ENCODE measurements around the gene NUP210L.

NUP210L gene

DNA sequence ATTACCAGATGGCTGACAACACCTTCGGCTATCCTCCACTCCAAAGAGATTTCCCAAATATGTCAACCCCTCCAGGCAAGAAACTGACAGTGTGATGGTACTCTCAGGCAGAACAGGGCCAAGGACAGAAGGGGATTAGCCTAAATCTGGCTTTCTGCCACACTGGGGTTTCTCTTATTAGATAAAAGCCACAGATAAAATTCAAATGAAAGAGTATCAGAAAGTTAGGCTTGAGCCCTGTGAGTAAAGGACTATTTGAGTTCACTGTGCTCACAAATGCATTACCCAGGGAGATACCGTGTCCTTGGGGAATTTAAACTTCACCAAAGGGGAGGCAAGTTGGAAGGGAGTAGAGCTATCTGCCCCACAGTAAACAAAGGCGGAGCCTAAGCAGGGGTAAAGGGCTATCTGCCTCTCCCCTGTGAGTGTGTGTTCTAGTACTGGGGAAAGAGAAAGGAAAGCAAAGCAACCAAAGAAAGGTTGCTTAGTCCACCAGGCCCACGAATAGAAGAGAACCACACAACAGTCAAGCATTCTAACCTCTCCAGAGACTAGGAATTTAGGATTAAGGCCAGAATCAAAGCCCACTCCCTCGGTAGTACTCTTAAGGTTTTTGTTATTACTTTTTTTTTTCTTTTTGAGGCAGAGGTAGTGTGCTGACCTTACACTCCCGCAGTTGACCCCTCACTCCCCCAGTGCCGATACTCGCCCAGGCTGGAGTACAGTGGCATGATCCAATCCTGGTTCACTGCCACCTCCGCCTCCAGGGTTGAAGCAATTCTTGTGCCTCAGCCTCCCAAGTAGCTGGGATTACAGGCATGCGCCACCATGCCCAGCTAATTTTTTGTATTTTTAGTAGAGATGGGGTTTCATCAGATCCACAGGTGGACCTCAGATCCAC is 24.3 kb upstream of the NUP210L start:
- peaks cover 67% of the 10 kb centered on the region for H3K4me1 Mint-ChIP-seq
- no peaks in the 10 kb centered on the region for H3K27me3 Mint-ChIP-seq
- H3K9me3 Mint-ChIP-seq, result no peaks in the 10 kb centered on the region
- H3K4me3 Mint-ChIP-seq, result peak overlapping the region; percentile 99
- DNase-seq (no peak), ATAC-seq (no peak)
- peak overlapping the region; percentile 64 to 93 for H3K27ac Mint-ChIP-seq

GRCh38 chr1:154178013-154178412 is 23.1 kb upstream of the NUP210L start:
- Mint-ChIP-seq H3K9me3 (no peaks in the 10 kb centered on the region), H3K27me3 (no peaks in the 10 kb centered on the region), H3K4me1 (peaks cover 70% of the 10 kb centered on the region), H3K4me3 (peak overlapping the region; percentile 99), H3K27ac (peak overlapping the region; percentile 10 to 20)
- no peak for DNase-seq
- no peak for ATAC-seq

- Mint-ChIP-seq H3K4me3 (peak overlapping the region; percentile 3 to 49), H3K9me3 (no peaks in the 10 kb centered on the region)
- DNase-seq, result no peak
Measured at GRCh38 chr1:154176337-154176736, 21.5 kb upstream of the NUP210L start.

GRCh38 chr1:154174654-154175053 is 19.8 kb upstream of the NUP210L start:
- Mint-ChIP-seq H3K27me3 (no peaks in the 10 kb centered on the region), H3K4me1 (peaks cover 85% of the 10 kb centered on the region), H3K27ac (peak overlapping the region in 1 of 2 donors; percentile 35), H3K9me3 (no peaks in the 10 kb centered on the region), H3K4me3 (no peak overlapping the region)
- DNase-seq, result no peak
- no peak for ATAC-seq

More at GRCh38 chr1:154176337-154176736, 21.5 kb upstream of the NUP210L start:
- Mint-ChIP-seq H3K27me3 (no peaks in the 10 kb centered on the region), H3K4me1 (peaks cover 83% of the 10 kb centered on the region), H3K27ac (peak overlapping the region in 1 of 2 donors; percentile 83)
- no peak for ATAC-seq

GRCh38 chr1:154171880-154172279 is 17.0 kb upstream of the NUP210L start:
- Mint-ChIP-seq H3K4me1 (peaks cover 65% of the 10 kb centered on the region), H3K4me3 (peak overlapping the region in 1 of 2 donors; percentile 5), H3K27me3 (no peaks in the 10 kb centered on the region), H3K27ac (peak overlapping the region; percentile 1 to 93), H3K9me3 (no peaks in the 10 kb centered on the region)
- DNase-seq (no peak), ATAC-seq (no peak)

DNA sequence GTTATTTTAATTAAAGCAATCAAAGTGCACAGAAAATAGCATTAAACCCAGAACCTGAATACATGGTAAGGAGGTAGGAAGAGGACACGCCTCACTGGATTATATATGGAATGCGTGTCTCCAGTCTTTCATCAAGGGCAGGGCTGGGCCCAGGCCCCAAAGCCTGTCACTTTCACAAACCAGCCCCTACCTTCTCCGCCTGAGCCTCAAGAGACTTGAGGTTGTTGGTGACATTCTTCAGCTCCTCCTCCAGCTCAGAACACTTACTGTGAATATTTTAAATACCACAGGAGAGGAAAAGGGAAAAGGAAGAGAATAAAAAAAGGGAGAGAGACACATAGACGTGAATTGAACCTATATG is 16.3 kb upstream of the NUP210L start:
- Mint-ChIP-seq H3K4me3 (peak overlapping the region; percentile 48 to 55), H3K4me1 (peaks cover 58% of the 10 kb centered on the region), H3K27me3 (no peaks in the 10 kb centered on the region), H3K9me3 (no peaks in the 10 kb centered on the region), H3K27ac (peak overlapping the region; percentile 93 to 95)
- DNase-seq, result no peak
- ATAC-seq, result peak; percentile 46

GRCh38 chr1:154170547-154171222 is 15.8 kb upstream of the NUP210L start:
- peak; percentile 99 for ATAC-seq
- Mint-ChIP-seq H3K9me3 (no peaks in the 10 kb centered on the region), H3K27ac (peak overlapping the region; percentile 93 to 95), H3K27me3 (no peaks in the 10 kb centered on the region), H3K4me1 (peaks cover 57% of the 10 kb centered on the region), H3K4me3 (peak overlapping the region; percentile 48 to 55)
- peak; percentile 56 to 68 for DNase-seq

GRCh38 chr1:154167461-154167860 is 12.6 kb upstream of the NUP210L start:
- Mint-ChIP-seq H3K9me3 (no peaks in the 10 kb centered on the region), H3K4me1 (peaks cover 67% of the 10 kb centered on the region), H3K27ac (peak overlapping the region in 1 of 2 donors; percentile 42), H3K27me3 (no peaks in the 10 kb centered on the region), H3K4me3 (no peak overlapping the region)
- DNase-seq, result no peak
- ATAC-seq, result no peak

DNA sequence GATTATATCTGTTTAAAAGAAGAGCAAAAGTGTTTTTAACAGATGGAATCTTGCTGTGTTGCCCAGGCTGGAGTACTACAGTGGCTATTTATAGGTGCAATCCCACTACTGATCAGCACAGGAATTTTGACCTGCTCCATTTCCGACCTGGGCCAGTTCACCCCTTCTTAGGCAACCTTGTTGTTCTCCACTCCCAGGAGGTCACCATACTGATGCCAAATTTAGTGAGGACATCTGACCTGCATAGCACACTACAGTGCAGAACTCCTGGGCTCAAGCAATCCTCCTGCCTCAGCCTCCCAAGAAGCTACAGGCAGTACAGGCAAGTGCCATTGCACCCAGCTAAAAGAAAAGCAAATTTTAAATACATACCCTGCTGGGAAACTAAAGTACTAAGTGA is 11.3 kb upstream of the NUP210L start:
- no peak for ATAC-seq
- no peaks in the 10 kb centered on the region for H3K9me3 Mint-ChIP-seq
- H3K27ac Mint-ChIP-seq, result peak overlapping the region in 1 of 2 donors; percentile 69
- H3K4me3 Mint-ChIP-seq, result no peak overlapping the region
- peaks cover 55% of the 10 kb centered on the region for H3K4me1 Mint-ChIP-seq
- H3K27me3 Mint-ChIP-seq, result no peaks in the 10 kb centered on the region
- DNase-seq, result no peak

- peaks cover 75% of the 10 kb centered on the region for H3K4me1 Mint-ChIP-seq
- peak overlapping the region in 1 of 2 donors; percentile 45 for H3K27ac Mint-ChIP-seq
- DNase-seq (no peak), ATAC-seq (no peak)
- H3K9me3 Mint-ChIP-seq, result peaks cover 0 to 4% of the 10 kb centered on the region in 2 donors
- peak overlapping the region in 1 of 2 donors; percentile 28 for H3K4me3 Mint-ChIP-seq
- no peaks in the 10 kb centered on the region for H3K27me3 Mint-ChIP-seq
Measured at GRCh38 chr1:154159554-154159953, 4.7 kb upstream of the NUP210L start.

DNA sequence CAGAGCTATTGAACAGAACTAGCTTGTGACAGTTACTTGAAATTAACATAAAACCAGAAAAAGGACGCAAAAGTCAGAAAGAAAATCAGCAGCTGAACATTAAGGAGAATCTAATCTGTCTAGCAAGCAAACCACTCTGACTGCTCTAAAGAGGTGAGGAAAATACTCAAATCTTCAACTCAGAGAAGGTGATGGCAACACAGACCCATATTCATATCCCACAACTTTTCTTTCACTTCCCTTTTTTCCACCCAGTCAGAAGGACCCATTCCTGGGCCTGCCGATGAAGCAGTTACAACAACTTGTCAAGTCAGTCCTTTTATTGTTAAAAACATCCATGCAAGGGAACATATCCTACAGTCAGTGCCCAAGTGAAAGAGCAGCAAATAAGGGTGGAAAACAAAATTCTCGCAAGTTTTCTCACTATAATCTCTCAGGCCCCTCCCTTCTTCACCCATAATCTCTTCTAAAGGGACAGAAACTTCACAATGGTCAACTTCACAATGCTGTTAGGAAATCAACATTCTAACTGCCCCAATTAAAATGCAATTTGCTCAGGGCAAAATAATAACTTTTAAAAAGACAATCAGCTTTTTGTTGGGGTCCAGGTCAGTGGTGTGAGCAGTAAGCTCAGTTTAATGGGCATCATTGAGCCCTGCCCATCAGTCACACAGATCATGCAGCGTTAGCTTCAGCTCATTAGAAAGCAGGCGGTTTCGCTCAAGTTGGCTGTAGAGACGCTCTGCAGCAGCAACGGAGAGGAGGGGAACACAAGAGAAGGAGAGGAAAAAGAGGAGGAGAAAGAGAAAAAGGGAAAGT is 3.6 kb upstream of the NUP210L start:
- peak; percentile 39 for ATAC-seq

GRCh38 chr1:154157520-154158306 is 2.8 kb upstream of the NUP210L start:
- peak overlapping the region; percentile 84 to 87 for H3K4me3 Mint-ChIP-seq
- no peaks in the 10 kb centered on the region for H3K27me3 Mint-ChIP-seq
- ATAC-seq (peak; percentile 97), DNase-seq (peak; percentile 79 to 88)
- H3K27ac Mint-ChIP-seq, result peak overlapping the region; percentile 97 to 98
- peaks cover 68% of the 10 kb centered on the region for H3K4me1 Mint-ChIP-seq
- H3K9me3 Mint-ChIP-seq, result peaks cover 0 to 4% of the 10 kb centered on the region in 2 donors

More for the DNA sequence above, 3.6 kb upstream of the NUP210L start:
- no peaks in the 10 kb centered on the region for H3K27me3 Mint-ChIP-seq
- H3K27ac Mint-ChIP-seq, result peak overlapping the region; percentile 97 to 98
- no peak for DNase-seq
- H3K4me3 Mint-ChIP-seq, result peak overlapping the region; percentile 84 to 87
- H3K4me1 Mint-ChIP-seq, result peaks cover 75% of the 10 kb centered on the region
- peaks cover 0 to 4% of the 10 kb centered on the region in 2 donors for H3K9me3 Mint-ChIP-seq

GRCh38 chr1:154155251-154155650 is 378 bp upstream of the NUP210L start:
- H3K27ac Mint-ChIP-seq, result peak overlapping the region; percentile 12 to 69
- peaks cover 0 to 4% of the 10 kb centered on the region in 2 donors for H3K9me3 Mint-ChIP-seq
- DNase-seq (no peak), ATAC-seq (no peak)
- no peak overlapping the region for H3K4me3 Mint-ChIP-seq
- H3K4me1 Mint-ChIP-seq, result peaks cover 63% of the 10 kb centered on the region
- no peaks in the 10 kb centered on the region for H3K27me3 Mint-ChIP-seq

DNA sequence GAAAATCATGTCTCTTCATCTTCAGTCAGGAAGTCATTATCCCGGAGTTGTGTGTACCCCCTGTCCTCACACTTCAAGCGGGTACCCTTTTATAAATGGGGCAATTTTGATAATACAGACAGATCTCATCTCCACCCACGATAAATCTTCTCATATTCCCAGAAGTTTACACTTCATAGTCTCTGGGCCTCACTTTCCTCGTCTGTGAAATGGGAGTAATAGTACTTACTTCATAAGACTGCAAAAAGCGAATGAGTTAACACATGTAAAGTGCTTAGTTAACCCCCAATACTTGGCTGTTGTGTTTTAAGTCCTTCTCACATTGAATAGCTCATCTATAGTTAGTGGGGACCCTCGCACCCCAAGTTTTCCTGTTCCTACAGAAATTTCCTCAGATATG is 820 bp downstream of the NUP210L start:
- H3K4me1 Mint-ChIP-seq, result peaks cover 55% of the 10 kb centered on the region
- DNase-seq, result no peak
- no peaks in the 10 kb centered on the region for H3K9me3 Mint-ChIP-seq
- H3K27me3 Mint-ChIP-seq, result no peaks in the 10 kb centered on the region
- H3K27ac Mint-ChIP-seq, result peak overlapping the region; percentile 81 to 86
- no peak for ATAC-seq
- H3K4me3 Mint-ChIP-seq, result peak overlapping the region in 1 of 2 donors; percentile 22
